ENCODE results near the gene ABCD4. TPM values are rescaled to one million over a fixed set of nuclear protein-coding genes. Genes with fewer than 3 reads are reported as not detected.

ABCD4 gene
- total RNA-seq, 4 donors from 2014 or later, result 26.1 to 73.4 (median 49.5) TPM

DNA sequence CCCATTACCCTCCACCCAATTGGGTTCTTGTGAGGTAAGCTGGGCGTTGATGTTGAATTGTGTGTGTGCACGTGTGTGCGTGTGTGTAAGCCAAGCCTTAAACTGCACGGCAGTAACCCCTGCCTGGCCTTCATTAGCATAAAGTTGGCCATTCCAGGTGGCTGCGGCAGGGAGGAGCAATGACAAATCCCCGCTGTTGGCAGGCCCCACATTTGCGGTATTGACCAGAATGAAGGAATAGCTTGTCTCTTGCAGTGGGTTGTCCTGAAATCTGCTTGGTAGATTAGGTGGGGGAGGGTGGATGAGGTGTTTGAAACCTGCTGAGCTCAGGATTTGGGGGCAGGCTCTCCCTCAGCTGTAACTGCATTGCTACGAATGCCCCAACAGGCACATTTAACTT, 56.2 kb downstream of the ABCD4 start:
- DNase-seq, result no peak
- Histone ChIP-seq H3K27me3 (peaks cover 11 to 26% of the 10 kb centered on the region in 2 donors), H3K4me3 (no peak overlapping the region), H3K27ac (no peak overlapping the region), H3K9me3 (no peaks in the 10 kb centered on the region), H3K4me1 (peaks cover 0 to 2% of the 10 kb centered on the region in 2 donors), H3K36me3 (no peaks in the 10 kb centered on the region)
- intact Hi-C loops (cut with DNase I; ENCODE audit: low total_unique reads), result no loop called here
- no peak for TF ChIP-seq POLR2A (IDR thresholded peaks at IDR 0.05)
- TF ChIP-seq, protein P1, sequence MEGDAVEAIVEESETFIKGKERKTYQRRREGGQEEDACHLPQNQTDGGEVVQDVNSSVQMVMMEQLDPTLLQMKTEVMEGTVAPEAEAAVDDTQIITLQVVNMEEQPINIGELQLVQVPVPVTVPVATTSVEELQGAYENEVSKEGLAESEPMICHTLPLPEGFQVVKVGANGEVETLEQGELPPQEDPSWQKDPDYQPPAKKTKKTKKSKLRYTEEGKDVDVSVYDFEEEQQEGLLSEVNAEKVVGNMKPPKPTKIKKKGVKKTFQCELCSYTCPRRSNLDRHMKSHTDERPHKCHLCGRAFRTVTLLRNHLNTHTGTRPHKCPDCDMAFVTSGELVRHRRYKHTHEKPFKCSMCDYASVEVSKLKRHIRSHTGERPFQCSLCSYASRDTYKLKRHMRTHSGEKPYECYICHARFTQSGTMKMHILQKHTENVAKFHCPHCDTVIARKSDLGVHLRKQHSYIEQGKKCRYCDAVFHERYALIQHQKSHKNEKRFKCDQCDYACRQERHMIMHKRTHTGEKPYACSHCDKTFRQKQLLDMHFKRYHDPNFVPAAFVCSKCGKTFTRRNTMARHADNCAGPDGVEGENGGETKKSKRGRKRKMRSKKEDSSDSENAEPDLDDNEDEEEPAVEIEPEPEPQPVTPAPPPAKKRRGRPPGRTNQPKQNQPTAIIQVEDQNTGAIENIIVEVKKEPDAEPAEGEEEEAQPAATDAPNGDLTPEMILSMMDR (IDR thresholded peaks at IDR 0.05), result no peak

DNA sequence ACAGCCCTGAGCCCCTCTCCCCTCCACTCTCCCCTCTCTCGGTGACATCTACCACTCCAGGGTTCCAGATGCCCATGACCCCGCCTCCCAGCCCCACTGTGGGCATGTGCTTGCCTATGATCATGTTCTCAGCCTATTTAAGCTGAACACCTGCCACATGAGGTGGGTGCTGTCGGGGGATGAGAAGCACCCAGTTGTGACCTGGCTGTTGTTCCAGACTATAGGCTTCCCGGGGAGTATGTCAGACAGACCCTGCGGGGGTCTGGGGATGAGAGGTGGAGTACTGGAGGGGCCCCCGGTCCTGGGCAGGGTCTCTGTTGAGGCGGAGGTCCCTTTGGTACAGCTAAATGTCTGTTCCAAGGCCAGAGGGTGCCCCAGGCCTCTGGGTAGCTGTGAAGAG, 57.4 kb downstream of the ABCD4 start:
- no peaks in the 10 kb centered on the region for H3K36me3 ChIP-seq
- no peak overlapping the region for H3K27ac ChIP-seq
- peaks cover 13 to 39% of the 10 kb centered on the region in 2 donors for H3K27me3 ChIP-seq
- no peak for DNase-seq
- no peaks in the 10 kb centered on the region for H3K9me3 ChIP-seq
- H3K4me1 ChIP-seq, result peaks cover 0 to 11% of the 10 kb centered on the region in 2 donors
- intact Hi-C loops (cut with DNase I; ENCODE audit: low total_unique reads), result no loop called here
- TF ChIP-seq, protein P1 (IDR thresholded peaks at IDR 0.05), result no peak
- TF ChIP-seq POLR2A (IDR thresholded peaks at IDR 0.05), result no peak
- no peak overlapping the region for H3K4me3 ChIP-seq

GRCh38 chr14:74244115-74244514, 58.6 kb downstream of the ABCD4 start:
- Histone ChIP-seq H3K4me1 (peaks cover 0 to 19% of the 10 kb centered on the region in 2 donors), H3K27me3 (peaks cover 21 to 51% of the 10 kb centered on the region in 2 donors), H3K27ac (no peak overlapping the region), H3K36me3 (no peaks in the 10 kb centered on the region), H3K4me3 (no peak overlapping the region), H3K9me3 (no peaks in the 10 kb centered on the region)
- intact Hi-C loops (cut with DNase I; ENCODE audit: low total_unique reads), result no loop called here
- no peak for DNase-seq
- TF ChIP-seq, protein P1 (IDR thresholded peaks at IDR 0.05), result no peak

DNA sequence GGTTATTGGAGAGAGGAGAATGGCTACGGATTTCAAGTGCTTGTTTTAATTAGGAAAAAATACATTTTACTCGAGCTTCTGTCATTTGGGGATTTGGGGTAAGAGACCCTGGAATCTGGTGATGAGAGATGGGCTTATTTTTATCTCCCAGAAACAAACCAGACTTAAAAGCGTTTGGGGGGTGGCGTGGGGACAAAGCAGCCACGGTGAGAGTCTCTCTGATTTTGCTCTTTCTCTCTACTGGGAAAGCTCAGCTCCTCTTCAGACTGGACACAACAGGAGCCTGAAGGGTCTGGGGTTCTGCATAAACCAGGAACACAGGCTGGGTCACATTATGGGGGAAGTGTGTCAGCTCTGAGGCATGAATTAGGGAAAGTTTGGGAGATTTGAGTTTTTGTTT, 59.7 kb downstream of the ABCD4 start:
- TF ChIP-seq, protein P1 (IDR thresholded peaks at IDR 0.05), result no peak
- TF ChIP-seq POLR2A (IDR thresholded peaks at IDR 0.05), result no peak
- H3K27me3 ChIP-seq, result peaks cover 21 to 55% of the 10 kb centered on the region in 2 donors

GRCh38 chr14:74242780-74243042, 60.0 kb downstream of the ABCD4 start:
- intact Hi-C loops (cut with DNase I; ENCODE audit: low total_unique reads), result no loop called here
- no peaks in the 10 kb centered on the region for H3K36me3 ChIP-seq
- H3K4me3 ChIP-seq, result no peak overlapping the region
- TF ChIP-seq POLR2A (IDR thresholded peaks at IDR 0.05), result no peak
- TF ChIP-seq, protein P1 (IDR thresholded peaks at IDR 0.05), result no peak
- peaks cover 0 to 19% of the 10 kb centered on the region in 2 donors for H3K4me1 ChIP-seq
- H3K27ac ChIP-seq, result no peak overlapping the region
- H3K9me3 ChIP-seq, result no peaks in the 10 kb centered on the region
- DNase-seq, result no peak
- H3K27me3 ChIP-seq, result peaks cover 21 to 55% of the 10 kb centered on the region in 2 donors

More for the DNA sequence above, 59.7 kb downstream of the ABCD4 start:
- intact Hi-C loops (cut with DNase I; ENCODE audit: low total_unique reads), result no loop called here
- DNase-seq, result no peak
- Histone ChIP-seq H3K9me3 (no peaks in the 10 kb centered on the region), H3K4me3 (no peak overlapping the region), H3K27ac (no peak overlapping the region), H3K4me1 (peaks cover 0 to 19% of the 10 kb centered on the region in 2 donors), H3K36me3 (no peaks in the 10 kb centered on the region)
